Upper lobe of left lung (tissue), 4 donors: ENCODE measurements around the gene RGN.

Experiments
- EP300 ChIP-seq, 4 donors: sonication (generic); formaldehyde crosslinking; IDR thresholded peaks; one replicate each; pipeline ENCODE4 v1.5.1; 2017; ENCODE audit warnings: antibody characterized with exemption in 4 of 4, control low read depth in 2 of 4
- POLR2A ChIP-seq, 4 donors: fragments of 450-650 bp; IDR thresholded peaks; one replicate each; pipeline ENCODE4 v1.5.1; 2016 to 2017; ENCODE audit warnings: antibody characterized with exemption in 4 of 4, mild to moderate bottlenecking in 2 of 4

- TF ChIP-seq EP300 (IDR thresholded peaks at IDR 0.05) (no peak), POLR2A (IDR thresholded peaks at IDR 0.05) (no peak)
Observed at GRCh38 chrX:47030339-47030738, 47.9 kb upstream of the RGN start.
